ENCODE data around the gene SOX6.

- TF ChIP-seq, protein P1, sequence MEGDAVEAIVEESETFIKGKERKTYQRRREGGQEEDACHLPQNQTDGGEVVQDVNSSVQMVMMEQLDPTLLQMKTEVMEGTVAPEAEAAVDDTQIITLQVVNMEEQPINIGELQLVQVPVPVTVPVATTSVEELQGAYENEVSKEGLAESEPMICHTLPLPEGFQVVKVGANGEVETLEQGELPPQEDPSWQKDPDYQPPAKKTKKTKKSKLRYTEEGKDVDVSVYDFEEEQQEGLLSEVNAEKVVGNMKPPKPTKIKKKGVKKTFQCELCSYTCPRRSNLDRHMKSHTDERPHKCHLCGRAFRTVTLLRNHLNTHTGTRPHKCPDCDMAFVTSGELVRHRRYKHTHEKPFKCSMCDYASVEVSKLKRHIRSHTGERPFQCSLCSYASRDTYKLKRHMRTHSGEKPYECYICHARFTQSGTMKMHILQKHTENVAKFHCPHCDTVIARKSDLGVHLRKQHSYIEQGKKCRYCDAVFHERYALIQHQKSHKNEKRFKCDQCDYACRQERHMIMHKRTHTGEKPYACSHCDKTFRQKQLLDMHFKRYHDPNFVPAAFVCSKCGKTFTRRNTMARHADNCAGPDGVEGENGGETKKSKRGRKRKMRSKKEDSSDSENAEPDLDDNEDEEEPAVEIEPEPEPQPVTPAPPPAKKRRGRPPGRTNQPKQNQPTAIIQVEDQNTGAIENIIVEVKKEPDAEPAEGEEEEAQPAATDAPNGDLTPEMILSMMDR (IDR thresholded peaks at IDR 0.05): no peak
- TF ChIP-seq POLR2A (IDR thresholded peaks at IDR 0.05) (no peak), POLR2AphosphoS5 (IDR thresholded peaks at IDR 0.05) (no peak)
Measured at GRCh38 chr11:16031210-16031609, 325.1 kb downstream of the SOX6 start.

Data from prostate gland (tissue), 2 donors.